Upper lobe of left lung (tissue), 6 donors: Measurements from ENCODE around the gene MINDY2. TPM values are rescaled to one million over a fixed set of nuclear protein-coding genes. Genes with fewer than 3 reads are reported as not detected.

Source experiments
- ATAC-seq, 2 donors: fragments of 200-7000 bp; cut with Tn5 transposase; one replicate each; pipeline ENCODE4 v1.9.1; 2022; ENCODE audit warnings: mild to moderate bottlenecking in 2 of 2, moderate library complexity in 2 of 2; ENCODE audit not compliant: low FRiP score in 2 of 2
- DNase-seq, 2 donors: peaks; one replicate each; pipeline ENCODE4 v3.0.0-alpha.2; 2019 to 2020
- H3K27ac ChIP-seq, 4 donors: fragments of 200-600 bp; sonication (generic); one replicate each; pipeline ENCODE4 v1.5.1; 2016 to 2019
- H3K27me3 ChIP-seq, 4 donors: fragments of 200-600 bp; sonication (generic); one replicate each; pipeline ENCODE4 v1.5.1; 2017 to 2019
- H3K36me3 ChIP-seq, 4 donors: fragments of 200-600 bp; sonication (generic); one replicate each; pipeline ENCODE4 v1.5.1; 2016 to 2019
- H3K4me1 ChIP-seq, 4 donors: fragments of 200-600 bp; sonication (generic); one replicate each; pipeline ENCODE4 v1.5.1; 2018 to 2019
- H3K4me3 ChIP-seq, 4 donors: fragments of 200-600 bp; sonication (generic); one replicate each; pipeline ENCODE4 v1.5.1; 2017 to 2019; ENCODE audit warnings: mild to moderate bottlenecking in 2 of 4, moderate library complexity in 1 of 4
- H3K9me3 ChIP-seq, 4 donors: fragments of 200-600 bp; sonication (generic); one replicate each; pipeline ENCODE4 v1.5.1; 2018 to 2019
- CTCF ChIP-seq, 6 experiments: fragments of 450-650 bp in 4 of 6; fragments of 200-600 bp in 2 of 6; sonication (generic) in 2 of 6; IDR thresholded peaks; one replicate each; pipeline ENCODE4 v1.5.1; 2016 to 2019; ENCODE audit warnings: antibody characterized with exemption in 6 of 6
- EP300 ChIP-seq, 4 donors: sonication (generic); formaldehyde crosslinking; IDR thresholded peaks; one replicate each; pipeline ENCODE4 v1.5.1; 2017; ENCODE audit warnings: antibody characterized with exemption in 4 of 4, control low read depth in 2 of 4
- POLR2A ChIP-seq, 4 donors: fragments of 450-650 bp; IDR thresholded peaks; one replicate each; pipeline ENCODE4 v1.5.1; 2016 to 2017; ENCODE audit warnings: antibody characterized with exemption in 4 of 4, mild to moderate bottlenecking in 2 of 4
- POLR2AphosphoS5 ChIP-seq, 2 donors: sonication (generic); formaldehyde crosslinking; IDR thresholded peaks; one replicate each; pipeline ENCODE4 v1.5.1; 2017; ENCODE audit warnings: antibody characterized with exemption in 2 of 2
- WGBS, 2 donors: methylation state at CpG; one replicate each; pipeline ENCODE4 v1.1.5; 2017 to 2018; 5-methylcytosine and 5-hydroxymethylcytosine counted together
- total RNA-seq, 6 donors: library from RNA; depleted of rRNA in 4 of 6; stranded (reverse); fragments of >200 nt in 4 of 6; gene quantifications; one replicate each; pipeline versions ENCODE4 v1.1.0 to v1.2.1, GENCODE V29; 2016 to 2021
- donor health status: DM: no; HTN: no; CAD: no; lungs with moderate emphysema.
- donor health status: DM: no; HTN: yes; CAD: no; lungs with severe emphysema.

Gene MINDY2, protein sequence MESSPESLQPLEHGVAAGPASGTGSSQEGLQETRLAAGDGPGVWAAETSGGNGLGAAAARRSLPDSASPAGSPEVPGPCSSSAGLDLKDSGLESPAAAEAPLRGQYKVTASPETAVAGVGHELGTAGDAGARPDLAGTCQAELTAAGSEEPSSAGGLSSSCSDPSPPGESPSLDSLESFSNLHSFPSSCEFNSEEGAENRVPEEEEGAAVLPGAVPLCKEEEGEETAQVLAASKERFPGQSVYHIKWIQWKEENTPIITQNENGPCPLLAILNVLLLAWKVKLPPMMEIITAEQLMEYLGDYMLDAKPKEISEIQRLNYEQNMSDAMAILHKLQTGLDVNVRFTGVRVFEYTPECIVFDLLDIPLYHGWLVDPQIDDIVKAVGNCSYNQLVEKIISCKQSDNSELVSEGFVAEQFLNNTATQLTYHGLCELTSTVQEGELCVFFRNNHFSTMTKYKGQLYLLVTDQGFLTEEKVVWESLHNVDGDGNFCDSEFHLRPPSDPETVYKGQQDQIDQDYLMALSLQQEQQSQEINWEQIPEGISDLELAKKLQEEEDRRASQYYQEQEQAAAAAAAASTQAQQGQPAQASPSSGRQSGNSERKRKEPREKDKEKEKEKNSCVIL
- total RNA-seq: 10 to 100 TPM; 20.5 to 38.5 (median 29.9) TPM

DNA sequence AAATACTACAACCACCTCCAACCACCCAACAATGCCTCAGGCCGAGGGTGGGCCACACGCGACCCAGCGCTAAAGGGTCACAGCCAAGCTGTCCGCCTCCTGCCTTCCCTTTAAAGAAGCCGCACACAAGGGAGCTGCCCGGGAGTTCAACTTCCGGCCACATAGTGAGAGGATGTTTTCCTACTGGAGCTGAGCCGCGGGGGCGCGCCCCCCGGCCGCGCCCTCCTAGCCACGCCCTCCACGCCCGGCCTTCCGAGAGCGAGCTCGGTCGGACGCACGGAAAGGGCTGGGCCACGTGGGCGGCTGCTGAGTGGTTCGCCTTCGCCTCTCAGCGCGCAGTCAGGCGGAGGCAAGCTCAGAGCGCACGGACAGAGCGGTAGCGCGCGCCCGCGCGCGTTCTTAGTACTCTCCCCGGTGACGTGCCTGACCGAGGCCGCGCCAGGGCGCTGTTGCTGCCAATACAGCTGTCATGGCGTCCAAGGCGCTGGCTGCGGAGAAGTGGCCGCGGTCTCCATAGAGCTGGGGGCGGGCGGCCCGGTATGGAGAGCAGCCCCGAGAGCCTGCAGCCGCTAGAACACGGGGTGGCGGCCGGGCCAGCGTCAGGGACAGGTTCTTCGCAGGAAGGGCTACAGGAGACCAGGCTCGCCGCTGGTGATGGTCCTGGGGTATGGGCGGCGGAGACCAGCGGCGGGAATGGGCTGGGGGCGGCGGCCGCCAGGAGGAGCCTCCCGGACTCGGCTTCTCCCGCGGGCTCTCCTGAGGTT lies at the start of gene MINDY2:
Gene MINDY2 (plus strand): TSS at position 446 of the 764 bp plus-strand sequence. CDS start 94 bp downstream, at position 540.
- DNase-seq (peak; percentile 99 to 100), ATAC-seq (peak; percentile 99 to 100)
- Histone ChIP-seq H3K9me3 (no peaks in the 10 kb centered on the region), H3K4me3 (peak within 1 kb of the TSS; percentile 80 to 92 (median 89)), H3K27me3 (no peaks in the 10 kb centered on the region), H3K27ac (peak within 1 kb of the TSS; percentile 93 to 98 (median 98)), H3K36me3 (no peaks in the 10 kb centered on the region), H3K4me1 (peaks cover 26 to 41% (median 39%) of the 10 kb centered on the region in 4 donors)
- 0 to 1% methylated on average over 24 to 52 of the region's 75 CpGs for WGBS, 2 donors
- TF ChIP-seq POLR2AphosphoS5 (IDR thresholded peaks at IDR 0.05) (peak; percentile 60 to 97), POLR2A (IDR thresholded peaks at IDR 0.05) (peak in 3 of 4 donors; percentile 54 to 96 (median 93)), CTCF (IDR thresholded peaks at IDR 0.05) (peak in 5 of 6 experiments; percentile 17 to 71 (median 54)), EP300 (IDR thresholded peaks at IDR 0.05) (peak in 1 of 4 donors; percentile 38)

GRCh38 chr15:58724466-58724865 lies 46.6 kb upstream of the MINDY2 start:
- H3K27ac ChIP-seq: peak overlapping the region in 1 of 4 donors; percentile 2
- DNase-seq: peak in 1 of 2 donors; percentile 51
- no peaks in the 10 kb centered on the region for H3K36me3 ChIP-seq
- no peak overlapping the region for H3K4me3 ChIP-seq
- peaks cover 8 to 26% (median 15%) of the 10 kb centered on the region in 4 donors for H3K4me1 ChIP-seq
- no peak for TF ChIP-seq POLR2A (IDR thresholded peaks at IDR 0.05)
- TF ChIP-seq EP300 (IDR thresholded peaks at IDR 0.05): no peak
- no peak for TF ChIP-seq CTCF (IDR thresholded peaks at IDR 0.05)
- TF ChIP-seq POLR2AphosphoS5 (IDR thresholded peaks at IDR 0.05): no peak
- H3K27me3 ChIP-seq: no peaks in the 10 kb centered on the region
- 25 to 44% methylated on average over 1 of the region's 1 CpG for WGBS, 2 donors
- ATAC-seq: peak in 1 of 2 donors; percentile 42
- no peaks in the 10 kb centered on the region for H3K9me3 ChIP-seq

DNA sequence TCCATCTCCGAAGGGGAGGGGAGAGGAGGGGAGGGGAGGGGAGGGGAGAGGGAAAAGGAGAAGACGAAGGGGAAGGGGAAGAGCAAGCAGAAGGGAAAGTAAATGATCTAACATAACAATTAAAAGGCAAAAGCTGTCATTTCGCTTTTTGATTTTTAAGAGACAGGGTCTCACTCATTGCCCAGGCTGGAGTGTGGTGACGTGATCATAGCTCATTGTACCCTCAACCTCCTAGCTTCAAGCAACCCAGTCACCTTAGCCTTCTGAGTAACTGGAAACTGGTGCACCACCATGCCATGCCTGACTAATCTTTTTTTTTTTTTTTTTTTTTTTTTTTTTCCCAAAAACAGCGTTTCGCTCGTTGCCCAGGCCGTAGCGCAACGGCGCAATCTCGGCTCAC lies 44.2 kb upstream of the MINDY2 start:
- Histone ChIP-seq H3K4me3 (no peak overlapping the region), H3K27ac (no peak overlapping the region), H3K4me1 (peaks cover 13 to 41% (median 15%) of the 10 kb centered on the region in 4 donors), H3K9me3 (no peaks in the 10 kb centered on the region), H3K36me3 (no peaks in the 10 kb centered on the region), H3K27me3 (no peaks in the 10 kb centered on the region)
- ATAC-seq (no peak), DNase-seq (peak in 1 of 2 donors; percentile 9)
- TF ChIP-seq POLR2AphosphoS5 (IDR thresholded peaks at IDR 0.05) (no peak), POLR2A (IDR thresholded peaks at IDR 0.05) (no peak), EP300 (IDR thresholded peaks at IDR 0.05) (no peak), CTCF (IDR thresholded peaks at IDR 0.05) (no peak)
- 89 to 91% methylated on average over 12 of the region's 12 CpGs for WGBS, 2 donors

DNA sequence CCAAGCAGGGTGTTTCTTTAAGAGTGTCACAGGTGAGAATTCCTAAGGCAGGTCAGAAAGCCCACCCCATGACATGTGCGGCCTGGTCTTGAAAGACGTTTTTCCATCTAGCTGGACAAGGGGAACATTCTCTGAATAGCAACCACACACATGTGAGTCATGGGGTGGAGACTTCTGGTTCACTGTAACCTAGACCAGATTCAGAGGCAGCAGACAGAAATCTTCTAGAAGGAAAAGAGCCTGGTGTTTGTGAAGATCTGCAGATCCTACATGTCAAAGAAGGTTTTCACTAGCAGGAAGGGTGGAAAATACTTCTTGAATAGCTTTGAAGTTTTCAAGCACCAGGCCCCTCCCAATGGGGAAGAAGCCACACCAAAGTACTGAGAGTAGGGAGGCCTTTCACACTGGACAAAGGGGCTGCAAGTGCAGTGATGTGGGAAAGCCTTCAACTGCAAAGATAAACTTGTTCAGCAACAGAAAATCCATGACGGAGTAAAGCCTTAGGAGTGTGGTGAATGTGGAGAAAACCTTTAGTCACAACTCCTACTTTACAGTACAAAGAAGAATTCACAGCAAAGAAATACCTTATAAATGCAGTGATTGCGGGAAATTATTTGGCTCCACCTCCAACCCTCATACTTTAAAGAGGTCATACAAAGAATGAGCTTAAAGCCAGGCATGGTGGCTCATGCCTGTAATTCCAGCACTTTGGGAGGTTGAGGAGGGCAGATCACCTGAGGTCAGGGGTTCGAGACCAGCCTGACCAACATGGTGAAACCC lies 39.2 kb upstream of the MINDY2 start:
- peak in 1 of 2 donors; percentile 75 for ATAC-seq
- peak overlapping the region in 2 of 4 donors; percentile 11 to 21 for H3K27ac ChIP-seq
- H3K27me3 ChIP-seq: no peaks in the 10 kb centered on the region
- 81 to 84% methylated on average over 5 of the region's 5 CpGs for WGBS, 2 donors
- peak in 1 of 2 donors; percentile 42 for DNase-seq
- H3K9me3 ChIP-seq: no peaks in the 10 kb centered on the region
- TF ChIP-seq POLR2AphosphoS5 (IDR thresholded peaks at IDR 0.05) (no peak), EP300 (IDR thresholded peaks at IDR 0.05) (no peak)
- peaks cover 3 to 28% (median 11%) of the 10 kb centered on the region in 4 donors for H3K4me1 ChIP-seq
- H3K4me3 ChIP-seq: no peak overlapping the region
- H3K36me3 ChIP-seq: no peaks in the 10 kb centered on the region
